Naive thymus-derived CD4-positive, alpha-beta T cell (primary cell): ENCODE data around the gene GRIN2A. TPM values are rescaled to one million over a fixed set of nuclear protein-coding genes. Genes with fewer than 3 reads are reported as not detected.

ENCODE experiments used
- ATAC-seq: fragments of 150-1000 bp; cut with Tn5 transposase; 2 replicates; pipeline ENCODE4 v1.10.0; 2021; ENCODE audit warnings: mild to moderate bottlenecking, moderate library complexity
- CTCF ChIA-PET: fragments of 350-600 bp; sonication (Branson Sonifier 250); formaldehyde crosslinking; loops from one replicate; lab custom pipeline; 2021; ENCODE audit warnings: antibody characterized with exemption; lab: Charles Lee
- POLR2A ChIA-PET: fragments of 350-600 bp; sonication (Branson Sonifier 250); formaldehyde crosslinking; loops from one replicate; lab custom pipeline; 2021; ENCODE audit warnings: antibody characterized with exemption, inconsistent platforms; lab: Charles Lee
- DNase-seq, 9 donors: peaks; one replicate each; pipeline versions ENCODE4 v3.0.0 to v3.0.0-alpha.2; 2020 to 2022; ENCODE audit warnings: mixed read lengths in 1 of 9
- H3K27ac ChIP-seq: one replicate; pipeline ENCODE4 v1.7.0; 2013; ENCODE audit warnings: mild to moderate bottlenecking, low read depth, low read length, moderate library complexity
- H3K27me3 ChIP-seq, 2 donors: one replicate each; pipeline ENCODE4 v1.7.0; 2013; ENCODE audit warnings: low read length in 2 of 2, mild to moderate bottlenecking in 2 of 2, moderate library complexity in 2 of 2; ENCODE audit not compliant: control insufficient read depth in 2 of 2, insufficient read depth in 2 of 2
- H3K36me3 ChIP-seq, 3 experiments: 1 replicate in 2 of 3; 2 replicates in 1 of 3; pipeline ENCODE4 v1.7.0; 2013; ENCODE audit warnings: low read length in 3 of 3, mild to moderate bottlenecking in 3 of 3, moderate library complexity in 1 of 3; ENCODE audit not compliant: insufficient read depth in 3 of 3, control insufficient read depth in 2 of 3
- H3K4me1 ChIP-seq, 2 donors: one replicate each; pipeline ENCODE4 v1.7.0; 2013; ENCODE audit warnings: low read length in 2 of 2, mild to moderate bottlenecking in 2 of 2, moderate library complexity in 1 of 2; ENCODE audit not compliant: control insufficient read depth in 2 of 2, insufficient read depth in 2 of 2
- H3K4me3 ChIP-seq: 2 replicates; pipeline ENCODE4 v1.7.0; 2013; ENCODE audit warnings: mild to moderate bottlenecking, low read length
- H3K9me3 ChIP-seq, 3 experiments: 1 replicate in 2 of 3; 2 replicates in 1 of 3; pipeline ENCODE4 v1.7.0; 2013; ENCODE audit warnings: low read length in 3 of 3; ENCODE audit not compliant: control insufficient read depth in 2 of 3
- H3K27ac Mint-ChIP-seq, 9 donors: one replicate each; pipeline ENCODE4 v1.8.0; 2020 to 2022; ENCODE audit warnings: mixed read lengths in 9 of 9, mild to moderate bottlenecking in 8 of 9, moderate library complexity in 5 of 9, inconsistent platforms in 2 of 9
- H3K27me3 Mint-ChIP-seq, 5 donors: one replicate each; pipeline ENCODE4 v1.8.0; 2021 to 2022; ENCODE audit warnings: mixed read lengths in 5 of 5, mild to moderate bottlenecking in 1 of 5
- H3K36me3 Mint-ChIP-seq, 5 donors: one replicate each; pipeline ENCODE4 v1.8.0; 2020 to 2022; ENCODE audit warnings: mixed read lengths in 5 of 5, mild to moderate bottlenecking in 3 of 5, inconsistent platforms in 1 of 5
- H3K4me1 Mint-ChIP-seq, 7 donors: one replicate each; pipeline ENCODE4 v1.8.0; 2020 to 2022; ENCODE audit warnings: mixed read lengths in 7 of 7, mild to moderate bottlenecking in 3 of 7, inconsistent platforms in 1 of 7
- H3K4me3 Mint-ChIP-seq, 10 donors: one replicate each; pipeline ENCODE4 v1.8.0; 2020 to 2022; ENCODE audit warnings: mild to moderate bottlenecking in 10 of 10, mixed read lengths in 10 of 10, moderate library complexity in 6 of 10, inconsistent platforms in 2 of 10
- H3K9me3 Mint-ChIP-seq, 11 donors: one replicate each; pipeline ENCODE4 v1.8.0; 2020 to 2022; ENCODE audit warnings: mixed read lengths in 11 of 11, mild to moderate bottlenecking in 4 of 11, inconsistent platforms in 1 of 11, moderate library complexity in 1 of 11
- intact Hi-C, 2 donors: fragments of 100-400 bp; cut with micrococcal nuclease; formaldehyde crosslinking; loops; one replicate each; pipeline ENCODE4 v1.15.1; 2023
- polyA plus RNA-seq, 2 donors: library from polyadenylated mRNA; unstranded; fragments of 300-500 nt; fragmentation: Illumina TruSeq; gene quantifications; one replicate each; pipeline ENCODE4 v1.2.3, GENCODE V29; 2021
- total RNA-seq, 6 experiments: library from RNA in 5 of 6; stranded (reverse) in 5 of 6; gene quantifications; 1 replicate in 5 of 6; 2 replicates in 1 of 6; pipeline ENCODE4 v1.2.3 and lab custom pipeline; 2021 to 2026

GRIN2A gene
- total and polyA plus RNA-seq, 7 experiments from 2014 or later, result not detected

DNA sequence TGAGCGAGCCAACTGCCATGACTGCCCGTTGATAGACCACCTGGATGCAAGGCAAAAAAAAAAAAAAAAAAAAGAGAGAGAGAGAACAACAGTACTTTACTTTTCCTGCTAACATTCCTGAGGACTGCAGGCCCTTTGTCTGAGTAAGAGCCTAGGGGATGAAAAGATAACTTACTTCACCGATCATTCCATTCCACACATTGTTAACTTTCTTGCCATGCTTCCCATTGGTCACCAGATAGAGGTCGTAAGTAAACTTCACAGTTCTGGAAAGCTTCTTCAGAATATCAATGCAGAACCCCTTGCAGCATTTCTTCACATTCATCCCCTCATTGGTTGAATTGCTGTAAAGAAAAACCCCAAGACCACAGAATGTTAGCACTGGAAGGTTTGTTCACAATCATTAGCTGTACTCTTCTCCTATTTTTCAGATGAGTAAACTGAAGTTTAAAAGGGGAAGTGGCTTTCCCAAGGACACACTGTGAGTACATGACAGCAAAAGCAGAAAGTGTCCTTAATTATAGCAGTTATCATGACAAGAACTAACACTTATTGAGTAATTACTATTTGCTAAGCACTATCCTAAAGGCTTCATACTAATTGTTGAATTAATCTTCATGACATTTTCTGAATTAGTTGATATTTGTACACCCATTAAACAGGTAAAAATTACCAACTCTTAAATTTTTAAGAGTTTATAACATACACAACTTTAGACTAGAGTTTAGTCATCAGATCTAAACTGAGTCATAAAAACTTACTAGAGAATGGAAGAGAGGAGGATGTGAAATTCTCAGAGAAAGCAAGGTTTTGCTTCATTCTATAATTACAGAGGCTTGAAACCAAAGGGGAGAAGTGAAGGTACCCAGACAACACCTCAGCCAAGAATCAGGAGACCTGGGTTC is 341.2 kb downstream of the GRIN2A start:
- POLR2A ChIA-PET, result no interaction called here
- no peaks in the 10 kb centered on the region for H3K36me3 ChIP-seq
- Mint-ChIP-seq H3K27ac (no peak overlapping the region), H3K4me3 (no peak overlapping the region), H3K27me3 (no peaks in the 10 kb centered on the region), H3K36me3 (no peaks in the 10 kb centered on the region), H3K4me1 (no peaks in the 10 kb centered on the region), H3K9me3 (peaks cover 0 to 20% (median 5%) of the 10 kb centered on the region in 11 donors)
- intact Hi-C loops, result no loop called here
- H3K27ac ChIP-seq, result no peak overlapping the region
- no peaks in the 10 kb centered on the region for H3K9me3 ChIP-seq
- CTCF ChIA-PET, result no interaction called here
- ATAC-seq (no peak), DNase-seq (no peak)
- H3K4me1 ChIP-seq, result no peaks in the 10 kb centered on the region
- no peaks in the 10 kb centered on the region for H3K27me3 ChIP-seq
- H3K4me3 ChIP-seq, result no peak overlapping the region

DNA sequence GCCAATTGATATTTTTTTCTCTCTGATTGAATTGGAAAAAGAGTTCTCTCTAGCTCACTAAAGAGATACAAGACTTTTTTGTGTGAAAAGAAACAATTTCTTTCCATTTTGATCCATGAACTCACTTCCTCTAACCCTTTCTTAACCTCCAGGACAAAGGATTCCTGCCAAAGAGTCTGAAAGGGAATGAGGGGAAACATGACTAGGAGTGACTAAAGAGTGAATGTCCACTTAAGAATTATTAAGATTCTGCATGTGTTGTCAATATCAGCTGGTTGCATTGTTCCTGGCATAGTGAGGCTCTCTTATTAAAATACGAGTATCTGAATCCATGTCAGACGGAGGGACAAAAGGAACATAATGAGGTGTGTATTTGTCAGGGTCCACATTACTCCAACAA is 344.7 kb downstream of the GRIN2A start:
- ChIA-PET POLR2A (no interaction called here), CTCF (no interaction called here)
- H3K4me3 ChIP-seq, result no peak overlapping the region
- H3K9me3 ChIP-seq, result no peaks in the 10 kb centered on the region
- H3K27ac ChIP-seq, result no peak overlapping the region
- Mint-ChIP-seq H3K4me3 (no peak overlapping the region), H3K27ac (no peak overlapping the region), H3K9me3 (peaks cover 0 to 15% (median 0%) of the 10 kb centered on the region in 11 donors), H3K27me3 (no peaks in the 10 kb centered on the region), H3K36me3 (no peaks in the 10 kb centered on the region), H3K4me1 (no peaks in the 10 kb centered on the region)
- H3K36me3 ChIP-seq, result no peaks in the 10 kb centered on the region
- intact Hi-C loops, result no loop called here
- ATAC-seq (no peak), DNase-seq (no peak)
- H3K4me1 ChIP-seq, result no peaks in the 10 kb centered on the region
- no peaks in the 10 kb centered on the region for H3K27me3 ChIP-seq

DNA sequence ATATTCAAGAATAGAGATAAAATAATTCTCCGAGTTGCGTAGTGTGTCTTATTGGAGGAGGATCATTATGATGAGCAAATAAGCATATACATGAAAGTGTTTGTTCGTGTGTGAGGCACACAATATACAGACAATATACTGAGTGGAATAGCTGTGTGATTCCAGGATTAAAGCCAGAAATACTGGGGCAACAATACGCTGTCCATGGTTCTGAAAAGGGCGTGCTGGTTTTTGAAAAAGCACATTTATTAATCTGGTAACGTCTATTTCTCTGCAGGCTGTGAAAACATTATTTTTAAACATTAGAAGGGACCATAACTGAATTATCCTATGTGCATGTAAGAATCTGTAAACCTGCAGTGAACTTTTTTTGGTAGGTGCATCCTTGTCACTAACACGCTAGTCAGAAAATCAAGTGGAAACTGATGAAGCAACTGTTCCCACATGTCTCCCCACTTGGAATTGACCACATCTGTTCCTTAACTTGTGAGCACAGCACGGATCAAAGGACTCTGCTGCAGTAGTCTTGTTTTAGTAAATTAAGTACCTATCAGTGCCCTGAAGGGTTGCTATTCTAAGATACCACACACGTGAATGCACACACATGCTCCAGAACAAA is 346.0 kb downstream of the GRIN2A start:
- Mint-ChIP-seq H3K9me3 (peaks cover 0 to 15% (median 0%) of the 10 kb centered on the region in 11 donors), H3K4me3 (no peak overlapping the region), H3K36me3 (no peaks in the 10 kb centered on the region), H3K27ac (no peak overlapping the region), H3K27me3 (peaks cover 0 to 3% (median 0%) of the 10 kb centered on the region in 5 donors), H3K4me1 (no peaks in the 10 kb centered on the region)
- Histone ChIP-seq H3K9me3 (no peaks in the 10 kb centered on the region), H3K36me3 (no peaks in the 10 kb centered on the region), H3K4me1 (no peaks in the 10 kb centered on the region), H3K27ac (no peak overlapping the region), H3K27me3 (no peaks in the 10 kb centered on the region), H3K4me3 (no peak overlapping the region)
- POLR2A ChIA-PET, result no interaction called here
- DNase-seq, result no peak
- CTCF ChIA-PET, result no interaction called here
- ATAC-seq, result no peak
- intact Hi-C loops, result no loop called here

DNA sequence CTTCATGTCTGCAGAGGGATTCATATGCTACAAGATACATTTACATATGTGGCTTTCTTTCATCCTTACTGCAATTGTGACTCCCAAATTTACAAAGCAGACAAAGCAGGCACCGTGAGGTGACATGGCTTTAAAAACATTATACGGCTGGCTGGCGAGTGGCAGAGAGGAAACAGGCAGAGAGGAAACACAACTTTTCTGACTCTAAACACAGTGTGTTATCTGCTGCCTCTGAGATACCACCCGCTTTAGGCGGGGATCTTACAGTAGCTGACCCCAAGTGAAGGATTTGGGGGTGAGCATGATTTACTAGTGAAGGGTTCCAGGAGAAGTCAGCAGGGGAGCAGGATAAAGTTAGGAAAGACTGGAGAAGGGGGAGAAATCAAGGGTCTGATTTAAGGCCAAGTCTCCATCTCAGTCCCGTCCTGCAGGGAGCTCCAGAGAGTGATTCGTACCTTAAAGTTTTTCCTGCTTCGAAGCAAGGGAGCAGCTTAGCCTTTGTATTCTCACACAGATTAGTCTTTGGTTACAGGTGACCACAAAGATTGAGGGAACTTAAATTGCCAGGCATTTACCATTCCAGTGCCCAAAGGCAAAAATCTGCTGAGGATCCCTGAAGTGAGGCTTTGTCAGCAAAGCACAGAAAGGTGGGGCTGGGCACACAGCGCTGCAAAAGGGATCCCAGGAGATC is 355.0 kb downstream of the GRIN2A start:
- no peaks in the 10 kb centered on the region for H3K4me1 Mint-ChIP-seq
- ChIA-PET CTCF (no interaction called here), POLR2A (interaction anchor here (0.7 kb wide), 1 partner anchor 83 kb away, joined by 4 read pairs; no protein-coding TSS in a partner anchor)
- no peak overlapping the region for H3K4me3 ChIP-seq
- DNase-seq (no peak), ATAC-seq (no peak)
- H3K27me3 Mint-ChIP-seq, result peaks cover 0 to 2% (median 0%) of the 10 kb centered on the region in 5 donors
- H3K27me3 ChIP-seq, result no peaks in the 10 kb centered on the region
- H3K4me3 Mint-ChIP-seq, result no peak overlapping the region
- no peaks in the 10 kb centered on the region for H3K9me3 ChIP-seq
- no peaks in the 10 kb centered on the region for H3K36me3 Mint-ChIP-seq
- H3K9me3 Mint-ChIP-seq, result peaks cover 0 to 7% (median 2%) of the 10 kb centered on the region in 11 donors
- no peaks in the 10 kb centered on the region for H3K4me1 ChIP-seq
- intact Hi-C loops, result no loop called here
- no peak overlapping the region for H3K27ac Mint-ChIP-seq
- no peaks in the 10 kb centered on the region for H3K36me3 ChIP-seq
- H3K27ac ChIP-seq, result no peak overlapping the region

DNA sequence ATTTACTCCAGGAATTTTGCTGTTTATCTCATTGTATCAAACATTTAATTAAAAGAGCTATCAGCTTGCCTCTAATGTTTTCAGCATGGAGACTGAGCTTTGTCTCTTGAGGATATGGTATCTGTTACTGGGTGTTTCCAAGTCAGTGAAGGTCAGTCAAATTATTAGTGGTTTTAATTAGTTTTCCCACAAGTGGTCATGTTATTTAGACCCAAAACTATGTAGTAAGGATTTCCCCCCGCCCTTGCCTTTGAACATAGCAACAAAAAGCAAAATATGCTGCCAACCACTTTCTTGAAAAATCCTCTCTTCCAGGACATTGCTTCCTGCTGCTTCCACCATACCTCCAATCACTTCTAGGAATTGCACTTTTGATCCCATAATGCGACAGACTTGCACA is 355.6 kb downstream of the GRIN2A start:
- ATAC-seq (no peak), DNase-seq (no peak)
- Histone ChIP-seq H3K27ac (no peak overlapping the region), H3K4me1 (no peaks in the 10 kb centered on the region), H3K4me3 (no peak overlapping the region), H3K36me3 (no peaks in the 10 kb centered on the region), H3K9me3 (no peaks in the 10 kb centered on the region), H3K27me3 (no peaks in the 10 kb centered on the region)
- ChIA-PET CTCF (no interaction called here), POLR2A (interaction anchor here (0.7 kb wide), 1 partner anchor 82 kb away, joined by 4 read pairs; no protein-coding TSS in a partner anchor)
- Mint-ChIP-seq H3K27ac (no peak overlapping the region), H3K9me3 (peaks cover 0 to 7% (median 0%) of the 10 kb centered on the region in 11 donors), H3K36me3 (no peaks in the 10 kb centered on the region), H3K27me3 (peaks cover 0 to 1% (median 0%) of the 10 kb centered on the region in 5 donors), H3K4me1 (no peaks in the 10 kb centered on the region), H3K4me3 (no peak overlapping the region)
- intact Hi-C loops, result no loop called here

DNA sequence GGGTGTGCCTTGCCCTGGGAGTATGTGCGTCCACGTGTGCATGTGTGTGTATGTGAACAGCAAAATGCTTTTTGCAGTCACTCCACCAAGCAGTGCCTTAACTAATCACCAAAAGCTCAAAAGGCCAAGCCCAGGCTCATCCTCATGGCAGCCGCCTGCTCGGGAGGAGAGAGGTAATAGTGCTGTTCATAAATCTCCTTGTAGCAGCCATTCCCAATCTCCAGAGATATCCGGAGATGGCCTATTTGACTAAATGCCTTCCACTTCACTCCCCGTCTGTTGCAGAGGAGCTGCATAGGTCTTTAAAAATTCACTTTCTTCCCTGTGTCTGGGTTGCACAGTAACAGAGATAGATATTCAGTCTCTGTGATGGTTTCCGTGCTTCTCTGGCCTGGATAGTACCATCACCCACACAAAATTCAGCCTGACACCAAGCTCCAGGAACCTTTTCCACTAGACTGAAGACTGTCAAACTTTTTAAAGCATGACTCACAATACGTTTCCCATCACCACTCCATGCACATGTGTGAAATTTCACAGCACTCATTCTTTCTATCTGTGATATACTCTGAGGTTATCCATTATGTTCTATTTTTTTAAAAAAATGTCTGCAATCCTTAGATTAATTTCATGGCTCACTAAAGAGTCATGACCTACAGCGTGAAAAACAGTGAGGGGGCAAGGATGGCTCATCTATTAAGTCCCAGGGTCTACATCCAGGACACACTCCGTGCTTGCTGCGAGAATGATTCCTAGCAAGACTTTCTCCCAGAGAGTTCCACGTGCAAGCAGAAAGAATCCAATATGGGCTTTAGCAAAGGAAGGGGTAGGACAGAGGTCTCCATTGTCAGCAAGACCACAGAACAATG is 357.8 kb downstream of the GRIN2A start:
- no peak for ATAC-seq
- no peak overlapping the region for H3K4me3 ChIP-seq
- H3K27me3 ChIP-seq, result no peaks in the 10 kb centered on the region
- Mint-ChIP-seq H3K4me1 (no peaks in the 10 kb centered on the region), H3K9me3 (peaks cover 0 to 10% (median 2%) of the 10 kb centered on the region in 11 donors), H3K4me3 (no peak overlapping the region), H3K36me3 (no peaks in the 10 kb centered on the region), H3K27me3 (peaks cover 0 to 5% (median 0%) of the 10 kb centered on the region in 5 donors), H3K27ac (no peak overlapping the region)
- ChIA-PET CTCF (interaction anchor here (1.2 kb wide), 1 partner anchor 39 kb away, joined by 3 read pairs; no protein-coding TSS in a partner anchor), POLR2A (no interaction called here)
- DNase-seq, result no peak
- no peaks in the 10 kb centered on the region for H3K36me3 ChIP-seq
- intact Hi-C loops, result no loop called here
- no peaks in the 10 kb centered on the region for H3K4me1 ChIP-seq
- no peaks in the 10 kb centered on the region for H3K9me3 ChIP-seq
- no peak overlapping the region for H3K27ac ChIP-seq
